Measurements from ENCODE around the gene ADAMTS12. TPM values are rescaled to one million over a fixed set of nuclear protein-coding genes. Genes with fewer than 3 reads are reported as not detected.

Gene ADAMTS12
- total and polyA plus RNA-seq, 4 donors, result 0.49 to 6.4 (median 2.3) TPM

DNA sequence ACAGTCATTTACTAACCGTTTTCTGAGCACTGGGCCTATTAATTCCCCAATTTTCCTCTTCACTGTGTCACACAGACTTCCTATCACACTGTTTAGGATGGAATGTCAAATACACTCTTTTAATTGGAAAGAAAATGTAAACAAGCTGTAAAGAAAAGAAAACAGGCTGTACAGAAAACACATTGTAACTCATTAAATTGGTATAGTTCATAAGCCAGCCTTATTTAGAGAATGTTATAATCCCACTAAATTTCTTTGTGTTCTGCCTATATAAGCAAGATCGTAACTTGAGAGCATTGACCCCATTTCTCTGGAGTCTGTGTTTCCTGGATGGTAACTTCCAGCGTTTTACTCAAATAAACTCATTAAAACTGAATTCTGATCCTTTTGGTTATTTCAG, 404.6 kb downstream of the ADAMTS12 start:
- no peak for TF ChIP-seq NR2F2 (IDR thresholded peaks at IDR 0.05)
- TF ChIP-seq, protein P1, sequence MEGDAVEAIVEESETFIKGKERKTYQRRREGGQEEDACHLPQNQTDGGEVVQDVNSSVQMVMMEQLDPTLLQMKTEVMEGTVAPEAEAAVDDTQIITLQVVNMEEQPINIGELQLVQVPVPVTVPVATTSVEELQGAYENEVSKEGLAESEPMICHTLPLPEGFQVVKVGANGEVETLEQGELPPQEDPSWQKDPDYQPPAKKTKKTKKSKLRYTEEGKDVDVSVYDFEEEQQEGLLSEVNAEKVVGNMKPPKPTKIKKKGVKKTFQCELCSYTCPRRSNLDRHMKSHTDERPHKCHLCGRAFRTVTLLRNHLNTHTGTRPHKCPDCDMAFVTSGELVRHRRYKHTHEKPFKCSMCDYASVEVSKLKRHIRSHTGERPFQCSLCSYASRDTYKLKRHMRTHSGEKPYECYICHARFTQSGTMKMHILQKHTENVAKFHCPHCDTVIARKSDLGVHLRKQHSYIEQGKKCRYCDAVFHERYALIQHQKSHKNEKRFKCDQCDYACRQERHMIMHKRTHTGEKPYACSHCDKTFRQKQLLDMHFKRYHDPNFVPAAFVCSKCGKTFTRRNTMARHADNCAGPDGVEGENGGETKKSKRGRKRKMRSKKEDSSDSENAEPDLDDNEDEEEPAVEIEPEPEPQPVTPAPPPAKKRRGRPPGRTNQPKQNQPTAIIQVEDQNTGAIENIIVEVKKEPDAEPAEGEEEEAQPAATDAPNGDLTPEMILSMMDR (IDR thresholded peaks at IDR 0.05; ENCODE audit: low read depth, low read length, missing input control), result no peak
- TF ChIP-seq SP1 (IDR thresholded peaks at IDR 0.05), result peak; percentile 8
- no peak for TF ChIP-seq HNF4A (conservative IDR thresholded peaks at IDR 0.05)
- TF ChIP-seq FOXA1 (IDR thresholded peaks at IDR 0.05), result no peak
- TF ChIP-seq TAF1 (conservative IDR thresholded peaks at IDR 0.05), result no peak
- TF ChIP-seq, protein P2, sequence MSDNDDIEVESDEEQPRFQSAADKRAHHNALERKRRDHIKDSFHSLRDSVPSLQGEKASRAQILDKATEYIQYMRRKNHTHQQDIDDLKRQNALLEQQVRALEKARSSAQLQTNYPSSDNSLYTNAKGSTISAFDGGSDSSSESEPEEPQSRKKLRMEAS (IDR thresholded peaks at IDR 0.05), result no peak
- no peak for TF ChIP-seq GABPA (IDR thresholded peaks at IDR 0.05 in 1 of 2, conservative IDR thresholded peaks at IDR 0.05 in 1 of 2)
- peak; percentile 31 to 38 for TF ChIP-seq RXRA (IDR thresholded peaks at IDR 0.05)
- no peak for TF ChIP-seq RAD21 (IDR thresholded peaks at IDR 0.05)
- TF ChIP-seq HNF4G (IDR thresholded peaks at IDR 0.05), result no peak
- TF ChIP-seq FOXA2 (IDR thresholded peaks at IDR 0.05), result no peak
- no peak for TF ChIP-seq EGR1 (IDR thresholded peaks at IDR 0.05; ENCODE audit: low read depth in 2 of 2)
- TF ChIP-seq, protein P3, sequence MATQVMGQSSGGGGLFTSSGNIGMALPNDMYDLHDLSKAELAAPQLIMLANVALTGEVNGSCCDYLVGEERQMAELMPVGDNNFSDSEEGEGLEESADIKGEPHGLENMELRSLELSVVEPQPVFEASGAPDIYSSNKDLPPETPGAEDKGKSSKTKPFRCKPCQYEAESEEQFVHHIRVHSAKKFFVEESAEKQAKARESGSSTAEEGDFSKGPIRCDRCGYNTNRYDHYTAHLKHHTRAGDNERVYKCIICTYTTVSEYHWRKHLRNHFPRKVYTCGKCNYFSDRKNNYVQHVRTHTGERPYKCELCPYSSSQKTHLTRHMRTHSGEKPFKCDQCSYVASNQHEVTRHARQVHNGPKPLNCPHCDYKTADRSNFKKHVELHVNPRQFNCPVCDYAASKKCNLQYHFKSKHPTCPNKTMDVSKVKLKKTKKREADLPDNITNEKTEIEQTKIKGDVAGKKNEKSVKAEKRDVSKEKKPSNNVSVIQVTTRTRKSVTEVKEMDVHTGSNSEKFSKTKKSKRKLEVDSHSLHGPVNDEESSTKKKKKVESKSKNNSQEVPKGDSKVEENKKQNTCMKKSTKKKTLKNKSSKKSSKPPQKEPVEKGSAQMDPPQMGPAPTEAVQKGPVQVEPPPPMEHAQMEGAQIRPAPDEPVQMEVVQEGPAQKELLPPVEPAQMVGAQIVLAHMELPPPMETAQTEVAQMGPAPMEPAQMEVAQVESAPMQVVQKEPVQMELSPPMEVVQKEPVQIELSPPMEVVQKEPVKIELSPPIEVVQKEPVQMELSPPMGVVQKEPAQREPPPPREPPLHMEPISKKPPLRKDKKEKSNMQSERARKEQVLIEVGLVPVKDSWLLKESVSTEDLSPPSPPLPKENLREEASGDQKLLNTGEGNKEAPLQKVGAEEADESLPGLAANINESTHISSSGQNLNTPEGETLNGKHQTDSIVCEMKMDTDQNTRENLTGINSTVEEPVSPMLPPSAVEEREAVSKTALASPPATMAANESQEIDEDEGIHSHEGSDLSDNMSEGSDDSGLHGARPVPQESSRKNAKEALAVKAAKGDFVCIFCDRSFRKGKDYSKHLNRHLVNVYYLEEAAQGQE (IDR thresholded peaks at IDR 0.05), result peak; percentile 25
- TF ChIP-seq YY1 (IDR thresholded peaks at IDR 0.05), result no peak
- TF ChIP-seq, protein P4, sequence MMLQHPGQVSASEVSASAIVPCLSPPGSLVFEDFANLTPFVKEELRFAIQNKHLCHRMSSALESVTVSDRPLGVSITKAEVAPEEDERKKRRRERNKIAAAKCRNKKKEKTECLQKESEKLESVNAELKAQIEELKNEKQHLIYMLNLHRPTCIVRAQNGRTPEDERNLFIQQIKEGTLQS (IDR thresholded peaks at IDR 0.05), result no peak
- TF ChIP-seq, protein P5, sequence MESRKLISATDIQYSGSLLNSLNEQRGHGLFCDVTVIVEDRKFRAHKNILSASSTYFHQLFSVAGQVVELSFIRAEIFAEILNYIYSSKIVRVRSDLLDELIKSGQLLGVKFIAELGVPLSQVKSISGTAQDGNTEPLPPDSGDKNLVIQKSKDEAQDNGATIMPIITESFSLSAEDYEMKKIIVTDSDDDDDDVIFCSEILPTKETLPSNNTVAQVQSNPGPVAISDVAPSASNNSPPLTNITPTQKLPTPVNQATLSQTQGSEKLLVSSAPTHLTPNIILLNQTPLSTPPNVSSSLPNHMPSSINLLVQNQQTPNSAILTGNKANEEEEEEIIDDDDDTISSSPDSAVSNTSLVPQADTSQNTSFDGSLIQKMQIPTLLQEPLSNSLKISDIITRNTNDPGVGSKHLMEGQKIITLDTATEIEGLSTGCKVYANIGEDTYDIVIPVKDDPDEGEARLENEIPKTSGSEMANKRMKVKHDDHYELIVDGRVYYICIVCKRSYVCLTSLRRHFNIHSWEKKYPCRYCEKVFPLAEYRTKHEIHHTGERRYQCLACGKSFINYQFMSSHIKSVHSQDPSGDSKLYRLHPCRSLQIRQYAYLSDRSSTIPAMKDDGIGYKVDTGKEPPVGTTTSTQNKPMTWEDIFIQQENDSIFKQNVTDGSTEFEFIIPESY (IDR thresholded peaks at IDR 0.05), result no peak
- no peak for TF ChIP-seq JUND (IDR thresholded peaks at IDR 0.05)
- Histone ChIP-seq H3K9ac (ENCODE audit: low read depth in 1 of 2, low read length in 2 of 2) (no peak overlapping the region), H3K4me3 (ENCODE audit: low read depth in 1 of 3, low read length in 3 of 3) (no peak overlapping the region), H3K27me3 (ENCODE audit: control insufficient read depth in 4 of 4, insufficient read depth in 4 of 4, low read length in 3 of 4) (no peaks in the 10 kb centered on the region), H3K9me3 (ENCODE audit: control insufficient read depth in 4 of 4, low read length in 3 of 4) (no peaks in the 10 kb centered on the region), H3K36me3 (ENCODE audit: control insufficient read depth in 4 of 4, insufficient read depth in 3 of 4, low read depth in 1 of 4, low read length in 3 of 4) (no peaks in the 10 kb centered on the region), H3K4me1 (ENCODE audit: control insufficient read depth in 4 of 4, insufficient read depth in 4 of 4, low read length in 3 of 4) (peaks cover 0 to 5% (median under 1%) of the 10 kb centered on the region in 4 donors), H3K27ac (ENCODE audit: low read depth in 1 of 2, low read length in 2 of 2) (no peak overlapping the region)
- DNase-seq (ENCODE audit: low spot score), result no peak
- 80% methylated on average over 3 of the region's 3 CpGs for WGBS

All from liver (tissue), 9 donors.